ENCODE measurements around the gene TRIM9.
"Not testable (repeated sequence)": the region's sequence is repeated elsewhere in the genome, so short reads cannot be mapped to it uniquely, and the experiment has no call there.

TRIM9 gene

GRCh38 chr14:50967790-50968189, 127.1 kb downstream of the TRIM9 start:
- in situ Hi-C loops (cut with HindIII; ENCODE audit: low sequenced_read_pairs) = no loop called here

GRCh38 chr14:50967103-50967502, 127.8 kb downstream of the TRIM9 start:
- in situ Hi-C loops (cut with HindIII; ENCODE audit: low sequenced_read_pairs) = no loop called here

- in situ Hi-C loops (cut with HindIII; ENCODE audit: low sequenced_read_pairs) = no loop called here
Measured at GRCh38 chr14:50964683-50965390, 130.1 kb downstream of the TRIM9 start.

GRCh38 chr14:50963919-50964318, 131.0 kb downstream of the TRIM9 start:
- in situ Hi-C loops (cut with HindIII; ENCODE audit: low sequenced_read_pairs) = no loop called here

- in situ Hi-C loops (cut with HindIII; ENCODE audit: low sequenced_read_pairs) = no loop called here
Measured at GRCh38 chr14:50961605-50962221, 133.2 kb downstream of the TRIM9 start.

- in situ Hi-C loops (cut with HindIII; ENCODE audit: low sequenced_read_pairs) = no loop called here
Measured at GRCh38 chr14:50957296-50957695, 137.6 kb downstream of the TRIM9 start.

- in situ Hi-C loops (cut with HindIII; ENCODE audit: low sequenced_read_pairs) = not testable (repeated sequence)
Measured at GRCh38 chr14:50956421-50956820, 138.5 kb downstream of the TRIM9 start.

- in situ Hi-C loops (cut with HindIII; ENCODE audit: low sequenced_read_pairs) = no loop called here
Measured at GRCh38 chr14:50955373-50956043, 139.4 kb downstream of the TRIM9 start.

- in situ Hi-C loops (cut with HindIII; ENCODE audit: low sequenced_read_pairs) = no loop called here
Measured at GRCh38 chr14:50954811-50955372, 140.0 kb downstream of the TRIM9 start.

- in situ Hi-C loops (cut with HindIII; ENCODE audit: low sequenced_read_pairs) = no loop called here
Measured at GRCh38 chr14:50953502-50953901, 141.4 kb downstream of the TRIM9 start.

- in situ Hi-C loops (cut with HindIII; ENCODE audit: low sequenced_read_pairs) = no loop called here
Measured at GRCh38 chr14:50951032-50951431, 143.9 kb downstream of the TRIM9 start.

GRCh38 chr14:50948205-50948604, 146.7 kb downstream of the TRIM9 start:
- in situ Hi-C loops (cut with HindIII; ENCODE audit: low sequenced_read_pairs) = no loop called here

- in situ Hi-C loops (cut with HindIII; ENCODE audit: low sequenced_read_pairs) = no loop called here
Measured at GRCh38 chr14:50947446-50947845, 147.5 kb downstream of the TRIM9 start.

GRCh38 chr14:50946234-50946935, 148.5 kb downstream of the TRIM9 start:
- in situ Hi-C loops (cut with HindIII; ENCODE audit: low sequenced_read_pairs) = no loop called here

- in situ Hi-C loops (cut with HindIII; ENCODE audit: low sequenced_read_pairs) = no loop called here
Measured at GRCh38 chr14:50944647-50945413, 150.1 kb downstream of the TRIM9 start.

- in situ Hi-C loops (cut with HindIII; ENCODE audit: low sequenced_read_pairs) = no loop called here
Measured at GRCh38 chr14:50943943-50944646, 150.8 kb downstream of the TRIM9 start, which contains the start of gene PYGL. Gene PYGL, minus strand, starts transcription at chr14:50944483. Its CDS starts 80 bp downstream, at chr14:50944403.

GRCh38 chr14:50943261-50943942, 151.5 kb downstream of the TRIM9 start:
- in situ Hi-C loops (cut with HindIII; ENCODE audit: low sequenced_read_pairs) = no loop called here

GRCh38 chr14:50941638-50942037, 153.3 kb downstream of the TRIM9 start:
- in situ Hi-C loops (cut with HindIII; ENCODE audit: low sequenced_read_pairs) = not testable (repeated sequence)

- in situ Hi-C loops (cut with HindIII; ENCODE audit: low sequenced_read_pairs) = no loop called here
Measured at GRCh38 chr14:50941151-50941550, 153.8 kb downstream of the TRIM9 start.
